ENCODE measurements around the gene FHOD1.

FHOD1 gene

GRCh38 chr16:67238806-67239470 is 8.3 kb downstream of the FHOD1 start:
- no peak for TF ChIP-seq GATA3 (IDR thresholded peaks at IDR 0.05; ENCODE audit: low read depth, low read length)
- no peak for TF ChIP-seq GATA2 (IDR thresholded peaks at IDR 0.05; ENCODE audit: low read depth, low read length)

GRCh38 chr16:67238278-67238575 is 9.1 kb downstream of the FHOD1 start:
- TF ChIP-seq GATA2 (IDR thresholded peaks at IDR 0.05; ENCODE audit: low read depth, low read length) (no peak), GATA3 (IDR thresholded peaks at IDR 0.05; ENCODE audit: low read depth, low read length) (no peak)

DNA sequence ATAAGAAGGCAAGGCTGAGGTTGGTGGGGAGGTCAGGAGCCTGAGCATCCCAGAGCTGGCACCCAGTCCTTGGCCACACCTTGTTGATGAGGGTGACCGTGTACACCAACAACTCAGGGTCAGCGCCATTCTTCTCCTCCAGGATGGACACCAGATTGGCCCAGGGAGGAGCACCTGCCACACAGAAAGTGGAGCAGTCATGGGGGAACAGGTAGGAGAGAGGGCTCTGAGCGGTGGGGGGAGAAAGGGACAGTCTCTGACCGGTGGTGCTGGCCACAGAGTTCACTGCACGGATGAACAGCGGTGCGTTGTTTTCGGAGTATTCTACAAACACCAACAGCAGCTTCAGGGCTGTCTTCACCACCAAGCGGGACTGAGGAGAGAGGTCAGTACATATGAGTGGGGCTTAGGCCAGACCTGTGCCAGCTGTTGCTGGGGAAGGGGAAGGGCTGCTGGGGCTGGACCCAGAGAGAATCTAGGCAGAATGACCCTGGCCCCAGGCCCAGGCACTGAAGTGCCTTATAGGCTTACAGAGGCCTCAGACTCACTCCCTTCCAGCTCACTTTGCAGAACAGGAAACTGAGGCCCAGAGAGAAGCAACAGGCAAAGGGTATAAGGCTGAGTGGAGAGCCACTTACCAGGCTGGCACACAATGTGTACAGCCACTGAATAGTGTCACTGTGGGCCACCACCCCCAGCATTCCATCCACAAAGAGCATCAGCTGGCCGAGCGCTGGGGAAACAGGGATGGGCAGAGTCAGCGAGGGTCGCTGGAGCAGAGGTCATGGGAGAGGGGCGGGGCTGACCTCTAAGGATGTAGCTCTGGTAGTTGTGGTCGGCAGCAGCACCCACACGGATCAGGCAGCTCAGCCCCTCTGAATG is 9.6 kb downstream of the FHOD1 start:
- no peak for TF ChIP-seq GATA3 (IDR thresholded peaks at IDR 0.05; ENCODE audit: low read depth, low read length)
- no peak for TF ChIP-seq GATA2 (IDR thresholded peaks at IDR 0.05; ENCODE audit: low read depth, low read length)

GRCh38 chr16:67236563-67237395 is 10.5 kb downstream of the FHOD1 start:
- TF ChIP-seq GATA3 (IDR thresholded peaks at IDR 0.05; ENCODE audit: low read depth, low read length) (no peak), GATA2 (IDR thresholded peaks at IDR 0.05; ENCODE audit: low read depth, low read length) (no peak)

- TF ChIP-seq GATA2 (IDR thresholded peaks at IDR 0.05; ENCODE audit: low read depth, low read length): no peak
- no peak for TF ChIP-seq GATA3 (IDR thresholded peaks at IDR 0.05; ENCODE audit: low read depth, low read length)
Observed at GRCh38 chr16:67235816-67236562, 11.3 kb downstream of the FHOD1 start.

DNA sequence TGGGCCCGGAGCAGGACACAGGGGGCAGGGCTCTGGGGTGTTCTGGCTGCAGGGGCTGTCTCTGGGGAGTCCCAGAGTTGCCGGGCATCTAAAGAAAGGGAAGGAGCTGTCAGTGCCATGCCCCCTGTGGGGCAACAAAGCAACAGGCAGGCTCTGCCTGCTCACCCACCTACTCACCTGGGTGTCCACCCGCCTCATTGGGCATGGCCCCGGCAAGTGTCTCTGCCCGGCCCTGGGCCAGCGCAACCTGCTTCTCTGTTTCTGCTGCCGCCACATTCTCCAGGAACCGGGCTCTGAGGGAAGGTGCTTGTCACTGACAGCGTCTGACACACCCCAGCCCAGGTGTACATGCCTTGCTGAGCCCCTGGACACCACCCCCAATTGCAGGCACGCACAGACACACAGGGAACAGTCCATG is 13.1 kb downstream of the FHOD1 start:
- TF ChIP-seq GATA3 (IDR thresholded peaks at IDR 0.05; ENCODE audit: low read depth, low read length) (no peak), GATA2 (IDR thresholded peaks at IDR 0.05; ENCODE audit: low read depth, low read length) (no peak)

GRCh38 chr16:67233596-67233995 is 13.7 kb downstream of the FHOD1 start:
- TF ChIP-seq GATA3 (IDR thresholded peaks at IDR 0.05; ENCODE audit: low read depth, low read length) (no peak), GATA2 (IDR thresholded peaks at IDR 0.05; ENCODE audit: low read depth, low read length) (no peak)

DNA sequence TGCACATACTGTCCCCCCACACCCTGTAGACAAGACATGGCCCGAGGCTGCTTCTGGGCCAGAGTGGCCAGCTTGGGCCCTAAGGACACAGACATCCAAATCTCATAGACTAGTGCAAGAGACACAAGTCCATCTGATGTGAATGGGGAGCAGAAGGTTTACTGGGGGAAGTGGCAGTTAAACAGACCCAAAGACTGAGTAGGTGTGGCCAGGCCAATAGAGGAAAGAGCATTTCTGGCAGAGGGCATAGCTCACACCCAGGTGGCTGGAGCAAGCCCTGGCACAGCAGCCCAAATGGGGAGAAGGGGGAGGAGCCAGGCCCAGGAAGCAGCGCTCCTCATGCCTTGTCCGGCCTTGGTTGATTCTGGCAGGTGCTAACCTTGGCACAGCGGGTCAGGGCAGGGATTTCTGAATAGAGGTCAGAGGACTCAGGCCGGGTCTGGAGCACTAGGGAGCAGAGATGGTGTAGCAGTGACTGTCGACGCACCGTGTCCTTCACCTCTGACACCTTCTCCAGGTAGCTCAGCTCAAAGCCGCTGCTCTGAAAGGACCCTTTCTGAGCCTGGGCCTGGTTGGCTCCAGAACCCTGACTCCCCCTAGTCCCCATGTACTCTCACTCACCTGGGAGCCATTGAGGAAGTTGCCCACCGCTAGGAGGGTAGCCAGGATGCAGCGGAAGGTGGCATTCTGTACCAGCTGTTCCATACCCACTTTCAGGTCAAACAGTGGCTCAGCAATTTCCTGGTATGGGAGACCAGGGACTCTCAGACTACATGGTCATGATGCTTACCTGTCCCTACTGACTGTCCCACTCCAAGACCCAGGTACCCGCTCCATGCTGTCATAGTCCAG is 16.2 kb downstream of the FHOD1 start:
- no peak for TF ChIP-seq GATA3 (IDR thresholded peaks at IDR 0.05; ENCODE audit: low read depth, low read length)
- TF ChIP-seq GATA2 (IDR thresholded peaks at IDR 0.05; ENCODE audit: low read depth, low read length): no peak

- TF ChIP-seq GATA3 (IDR thresholded peaks at IDR 0.05; ENCODE audit: low read depth, low read length) (no peak), GATA2 (IDR thresholded peaks at IDR 0.05; ENCODE audit: low read depth, low read length) (no peak)
Observed at GRCh38 chr16:67229906-67230808, 17.1 kb downstream of the FHOD1 start.

DNA sequence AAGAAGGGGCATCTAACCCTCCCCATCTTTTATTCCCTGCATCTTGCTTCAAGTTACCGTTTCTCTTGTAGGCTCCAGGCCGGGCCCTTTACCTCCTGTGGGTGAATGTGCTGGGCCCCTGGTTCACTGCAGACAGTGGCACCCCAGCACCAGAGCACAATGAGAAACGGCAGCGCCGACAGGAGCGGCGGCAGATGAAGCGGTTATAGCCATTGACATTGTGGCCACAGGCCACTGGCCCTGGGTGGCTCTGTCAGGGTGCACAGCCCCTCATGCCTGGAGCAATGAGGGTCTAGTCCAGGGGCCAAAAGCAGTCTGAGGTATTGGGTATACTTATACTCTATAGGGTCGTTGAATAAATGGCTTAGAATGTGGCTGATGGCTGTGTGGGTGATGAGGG is 18.4 kb downstream of the FHOD1 start:
- no peak for TF ChIP-seq GATA3 (IDR thresholded peaks at IDR 0.05; ENCODE audit: low read depth, low read length)
- TF ChIP-seq GATA2 (IDR thresholded peaks at IDR 0.05; ENCODE audit: low read depth, low read length): no peak

DNA sequence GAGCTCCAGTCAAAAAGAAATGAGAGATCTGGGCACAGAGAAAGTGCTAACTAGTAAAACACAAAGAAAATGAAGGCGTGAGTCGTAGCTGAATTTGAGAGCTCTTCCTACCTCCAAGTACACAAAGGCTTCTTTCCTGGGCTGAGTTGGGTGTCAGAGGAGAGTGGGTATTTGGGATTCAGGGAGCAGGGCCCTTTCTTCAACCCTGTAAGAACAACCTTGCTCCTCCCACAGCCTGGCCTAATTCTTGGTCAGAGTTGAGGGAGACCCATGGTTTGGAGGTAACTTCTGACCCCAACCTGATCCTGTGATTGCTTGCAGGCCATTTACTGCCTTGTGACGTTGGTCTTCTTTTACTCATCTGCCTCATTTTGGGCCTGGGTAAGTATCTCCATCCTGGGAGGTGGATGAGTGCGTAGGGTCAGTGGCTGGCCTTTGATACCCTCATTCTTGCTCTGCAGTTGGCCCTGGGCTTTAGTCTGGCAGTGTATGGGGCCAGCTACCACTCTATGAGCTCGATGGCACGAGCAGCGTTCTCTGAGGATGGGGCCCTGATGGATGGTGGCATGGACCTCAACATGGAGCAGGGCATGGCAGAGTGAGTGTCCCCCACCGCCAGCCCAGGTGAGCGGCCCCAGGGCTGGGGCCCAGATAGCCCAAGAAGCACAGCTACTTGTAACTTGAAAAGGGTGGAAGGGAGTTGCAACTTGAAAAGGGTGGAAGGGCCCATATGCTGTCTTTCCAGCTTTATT is 19.1 kb downstream of the FHOD1 start:
- no peak for TF ChIP-seq GATA2 (IDR thresholded peaks at IDR 0.05; ENCODE audit: low read depth, low read length)
- TF ChIP-seq GATA3 (IDR thresholded peaks at IDR 0.05; ENCODE audit: low read depth, low read length): no peak

All from SH-SY5Y (cell line).